Endothelial cell of umbilical vein (primary cell): ENCODE data around the gene CNTRL. TPM values are rescaled to one million over a fixed set of nuclear protein-coding genes. Genes with fewer than 3 reads are reported as not detected.

Source experiments
- BruUV-seq: library from RNA; stranded (reverse); fragments of 400-500 nt; replicated peaks from 2 replicates; lab custom pipeline; 2021; lab: Mats Ljungman, UMichigan
- CTCF ChIA-PET: fragments of 300-600, 350-600 bp; sonication (Branson Sonifier 250); formaldehyde crosslinking; loops from one replicate; lab custom pipeline; 2021; ENCODE audit warnings: antibody characterized with exemption, inconsistent platforms; lab: Charles Lee
- POLR2A ChIA-PET: fragments of 300-600, 350-600 bp; sonication (Branson Sonifier 250); formaldehyde crosslinking; loops from one replicate; lab custom pipeline; 2021; ENCODE audit warnings: antibody characterized with exemption, inconsistent platforms; lab: Charles Lee
- DNase-seq: peaks from one replicate; pipeline ENCODE4 v3.0.0-alpha.2; 2011; ENCODE audit warnings: low read depth, low spot score
- FAIRE-seq: peaks from 2 replicates; lab custom pipeline; 2011; peaks lifted over from hg19 to GRCh38; lab: Jason Lieb, UNC
- H2AFZ ChIP-seq: 2 replicates; pipeline ENCODE4 v1.6.0; 2012; ENCODE audit warnings: low read depth, low read length, control low read depth, inconsistent platforms
- H3K27ac ChIP-seq: 2 replicates; pipeline ENCODE4 v1.5.1; 2011; ENCODE audit warnings: low read depth, mild to moderate bottlenecking, control low read depth, low read length, moderate library complexity; ENCODE audit not compliant: insufficient read depth
- H3K27me3 ChIP-seq, 2 experiments: 2 replicates each; pipeline versions ENCODE4 v1.6.0 to v1.6.1; 2011; ENCODE audit warnings: low read length in 2 of 2, mixed read lengths in 1 of 2; ENCODE audit not compliant: control insufficient read depth in 2 of 2, insufficient read depth in 2 of 2
- H3K36me3 ChIP-seq, 2 experiments: 2 replicates in 1 of 2; 3 replicates in 1 of 2; pipeline ENCODE4 v1.5.1; 2011; ENCODE audit warnings: low read length in 2 of 2, mild to moderate bottlenecking in 1 of 2, moderate library complexity in 1 of 2; ENCODE audit not compliant: control insufficient read depth in 2 of 2, insufficient read depth in 2 of 2; ENCODE audit errors: extremely low read depth in 1 of 2
- H3K4me1 ChIP-seq: 3 replicates; pipeline ENCODE4 v1.5.1; 2011; ENCODE audit warnings: mild to moderate bottlenecking, low read length; ENCODE audit not compliant: control insufficient read depth, insufficient read depth; ENCODE audit errors: extremely low read depth
- H3K4me2 ChIP-seq: 2 replicates; pipeline ENCODE4 v1.6.1; 2011; ENCODE audit warnings: low read length, control low read depth, mixed read lengths; ENCODE audit not compliant: insufficient read depth
- H3K4me3 ChIP-seq, 3 experiments: fragments of 200-600 bp in 1 of 3; sonication (generic), shearing (Covaris generic) in 1 of 3; replicated peaks in 1 of 3; 2 replicates each; pipeline ENCODE4 v1.5.1; 2011 to 2016; ENCODE audit warnings: control low read depth in 3 of 3, low read length in 3 of 3, mild to moderate bottlenecking in 2 of 3, inconsistent platforms in 1 of 3, low read depth in 1 of 3, moderate library complexity in 1 of 3; ENCODE audit not compliant: insufficient read depth in 1 of 3
- H3K79me2 ChIP-seq: 2 replicates; pipeline ENCODE4 v1.6.0; 2012; ENCODE audit warnings: low read length, inconsistent platforms; ENCODE audit not compliant: control insufficient read depth, insufficient read depth
- H3K9ac ChIP-seq: replicated peaks from 2 replicates; pipeline ENCODE3; 2011; ENCODE audit warnings: low read length, control low read depth; ENCODE audit not compliant: insufficient read depth; ENCODE audit errors: extremely low read depth
- H3K9me1 ChIP-seq: replicated peaks from 3 replicates; pipeline ENCODE4 v1.6.0; 2011; ENCODE audit warnings: mild to moderate bottlenecking, low read length; ENCODE audit not compliant: control insufficient read depth, insufficient read depth; ENCODE audit errors: extremely low read depth
- H3K9me3 ChIP-seq: replicated peaks from 2 replicates; pipeline ENCODE4 v1.5.1; 2012; ENCODE audit warnings: low read length, inconsistent platforms; ENCODE audit not compliant: control insufficient read depth, insufficient read depth
- H4K20me1 ChIP-seq: replicated peaks from 2 replicates; pipeline ENCODE3; 2011; ENCODE audit warnings: mild to moderate bottlenecking, low read length; ENCODE audit not compliant: control insufficient read depth, insufficient read depth; ENCODE audit errors: extremely low read depth
- EZH2 ChIP-seq: IDR thresholded peaks from 2 replicates; pipeline ENCODE4 v1.6.1; 2012; ENCODE audit warnings: borderline replicate concordance, low read depth, mild to moderate bottlenecking, moderate library complexity, low read length, inconsistent platforms; ENCODE audit not compliant: severe bottlenecking
- FOS ChIP-seq: IDR thresholded peaks from 2 replicates; pipeline ENCODE4 v1.6.1; 2011; ENCODE audit warnings: mild to moderate bottlenecking, low read length, moderate library complexity, borderline replicate concordance; ENCODE audit not compliant: insufficient read depth
- GATA2 ChIP-seq: IDR thresholded peaks from 2 replicates; pipeline ENCODE4 v1.7.0; 2011; ENCODE audit warnings: low read depth, mild to moderate bottlenecking, moderate library complexity, mixed read lengths, low read length; ENCODE audit not compliant: insufficient read length, insufficient read depth
- JUN ChIP-seq: IDR thresholded peaks from 2 replicates; pipeline ENCODE4 v1.6.1; 2011; ENCODE audit warnings: borderline replicate concordance, low read depth; ENCODE audit not compliant: insufficient read length, insufficient read depth
- MYC ChIP-seq: IDR thresholded peaks from one replicate; pipeline ENCODE4 v1.6.1; 2011; ENCODE audit warnings: mild to moderate bottlenecking, low read depth, low read length
- POLR2A ChIP-seq: IDR thresholded peaks from 2 replicates; pipeline ENCODE4 v1.6.1; 2012; ENCODE audit warnings: low read depth, mild to moderate bottlenecking, control low read depth, low read length
- POLR2AphosphoS5 ChIP-seq: IDR thresholded peaks from 2 replicates; pipeline ENCODE4 v1.6.1; 2012; ENCODE audit warnings: low read depth, mild to moderate bottlenecking, control low read depth, low read length, moderate library complexity; ENCODE audit not compliant: insufficient read depth
- dilution Hi-C: fragments of 300-500 bp; cut with MboI; formaldehyde crosslinking; loops from one replicate; pipeline ENCODE4 v1.15.0; 2019; ENCODE audit warnings: low sequenced_read_pairs; ENCODE audit not compliant: extremely low pct_ligation_motif_present
- intact Hi-C: fragments of 100-400 bp; cut with micrococcal nuclease; formaldehyde crosslinking; loops from one replicate; pipeline ENCODE4 v1.10.0; 2022
- polyA plus RNA-seq, 4 experiments: library from polyadenylated mRNA; depleted of rRNA in 3 of 4; stranded (reverse) in 3 of 4; unstranded in 1 of 4; fragments of >200 nt; gene quantifications; 2 replicates each; pipeline versions ENCODE4 v1.2.1 to v1.2.3, GENCODE V29; 2011 to 2012; ENCODE audit warnings: missing spikeins in 1 of 4
- total RNA-seq: library from RNA; stranded (reverse); gene quantifications from 2 replicates; pipeline ENCODE4 v1.2.3, GENCODE V29; 2021
- TF ChIP-seq, protein P1 (sequence below): IDR thresholded peaks from 2 replicates; pipeline ENCODE4 v1.6.1; 2011; ENCODE audit not compliant: insufficient read depth, insufficient read length
- TF ChIP-seq, protein P2 (sequence below), 2 donors: IDR thresholded peaks; 1 replicate in 1 of 2; 2 replicates in 1 of 2; pipeline ENCODE4 v1.5.1; 2011; ENCODE audit warnings: low read length in 2 of 2, mild to moderate bottlenecking in 2 of 2, moderate library complexity in 2 of 2, control low read depth in 1 of 2, inconsistent platforms in 1 of 2, low read depth in 1 of 2; ENCODE audit not compliant: insufficient read depth in 1 of 2; ENCODE audit errors: extremely low read depth in 1 of 2

CNTRL gene
- total and polyA plus RNA-seq, 2 donors (not counting 3 experiments of a cell fraction or from before 2014, with no cell fraction given), result 6.1 to 21.8 TPM

DNA sequence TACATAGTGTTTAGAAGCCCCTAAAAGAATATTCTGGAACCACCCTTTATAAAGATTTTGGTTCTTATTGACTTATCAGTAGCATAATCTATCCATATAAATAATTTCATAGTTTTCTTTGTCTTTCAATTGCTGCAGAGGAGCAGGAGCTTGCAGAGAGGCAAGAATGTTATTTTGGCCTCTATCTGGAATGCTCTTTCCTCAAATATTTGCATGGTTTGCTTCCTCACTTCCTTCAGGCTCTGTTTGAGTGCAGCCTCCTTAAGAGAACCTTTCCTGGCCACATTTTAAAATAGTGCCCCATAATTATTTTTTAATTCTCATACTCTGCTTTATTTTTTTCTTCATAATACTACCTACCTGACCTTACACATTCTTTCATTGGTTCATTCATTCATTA lies 26.1 kb upstream of the CNTRL start:
- Histone ChIP-seq H3K4me1 (no peaks in the 10 kb centered on the region), H4K20me1 (no peaks in the 10 kb centered on the region), H3K4me3 (no peak overlapping the region), H2AFZ (no peak overlapping the region), H3K27ac (no peak overlapping the region), H3K36me3 (no peaks in the 10 kb centered on the region), H3K4me2 (no peak overlapping the region), H3K9me3 (no peaks in the 10 kb centered on the region), H3K9ac (no peak overlapping the region), H3K79me2 (no peaks in the 10 kb centered on the region), H3K27me3 (no peaks in the 10 kb centered on the region), H3K9me1 (no peaks in the 10 kb centered on the region)
- no TSS peak for BruUV-seq
- CTCF ChIA-PET, result interaction anchor here (1.0 to 4.9 kb wide), 3 partner anchors 11 to 63 kb away, joined by 3 to 42 read pairs (median 15); no protein-coding TSS in a partner anchor
- no peak for DNase-seq
- no peak for FAIRE-seq
- POLR2A ChIA-PET, result no interaction called here
- intact Hi-C loops, result no loop called here
- dilution Hi-C loops, result no loop called here
- TF ChIP-seq EZH2, result no peak
- TF ChIP-seq MYC, result no peak
- TF ChIP-seq FOS, result no peak
- no peak for TF ChIP-seq JUN
- TF ChIP-seq, protein P1, sequence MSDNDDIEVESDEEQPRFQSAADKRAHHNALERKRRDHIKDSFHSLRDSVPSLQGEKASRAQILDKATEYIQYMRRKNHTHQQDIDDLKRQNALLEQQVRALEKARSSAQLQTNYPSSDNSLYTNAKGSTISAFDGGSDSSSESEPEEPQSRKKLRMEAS, result no peak
- no peak for TF ChIP-seq POLR2AphosphoS5
- TF ChIP-seq, protein P2, sequence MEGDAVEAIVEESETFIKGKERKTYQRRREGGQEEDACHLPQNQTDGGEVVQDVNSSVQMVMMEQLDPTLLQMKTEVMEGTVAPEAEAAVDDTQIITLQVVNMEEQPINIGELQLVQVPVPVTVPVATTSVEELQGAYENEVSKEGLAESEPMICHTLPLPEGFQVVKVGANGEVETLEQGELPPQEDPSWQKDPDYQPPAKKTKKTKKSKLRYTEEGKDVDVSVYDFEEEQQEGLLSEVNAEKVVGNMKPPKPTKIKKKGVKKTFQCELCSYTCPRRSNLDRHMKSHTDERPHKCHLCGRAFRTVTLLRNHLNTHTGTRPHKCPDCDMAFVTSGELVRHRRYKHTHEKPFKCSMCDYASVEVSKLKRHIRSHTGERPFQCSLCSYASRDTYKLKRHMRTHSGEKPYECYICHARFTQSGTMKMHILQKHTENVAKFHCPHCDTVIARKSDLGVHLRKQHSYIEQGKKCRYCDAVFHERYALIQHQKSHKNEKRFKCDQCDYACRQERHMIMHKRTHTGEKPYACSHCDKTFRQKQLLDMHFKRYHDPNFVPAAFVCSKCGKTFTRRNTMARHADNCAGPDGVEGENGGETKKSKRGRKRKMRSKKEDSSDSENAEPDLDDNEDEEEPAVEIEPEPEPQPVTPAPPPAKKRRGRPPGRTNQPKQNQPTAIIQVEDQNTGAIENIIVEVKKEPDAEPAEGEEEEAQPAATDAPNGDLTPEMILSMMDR (IDR thresholded peaks at IDR 0.05; ENCODE audit: extremely low read depth in 1 of 2, insufficient read depth in 1 of 2, low read depth in 1 of 2, low read length in 2 of 2), result no peak
- no peak for TF ChIP-seq GATA2
- TF ChIP-seq POLR2A, result no peak
